ENCODE data around the gene NBEAL2. TPM values are rescaled to one million over a fixed set of nuclear protein-coding genes. Genes with fewer than 3 reads are reported as not detected.

Gene NBEAL2
- total and polyA plus RNA-seq, 10 of the 15 experiments (the other 5 are each of a cell fraction or from before 2014, with no cell fraction given): 0.07 to 127 (median 29.4) TPM

GRCh38 chr3:46931631-46932331, 47.7 kb upstream of the NBEAL2 start:
- ChIA-PET RAD21 (ENCODE audit: unreplicated experiment) (interaction anchor here (0.6 to 5.3 kb wide), 7 partner anchors 13 to 66 kb away, joined by 3 to 48 read pairs (median 4); partner anchors contain the start of gene NBEAL2), SMC1A (ENCODE audit: uncharacterized antibody, unreplicated experiment) (interaction anchor here (1.1 to 17.5 kb wide), 7 partner anchors 10 to 113 kb away, joined by 3 to 298 read pairs (median 8); partner anchors contain the start of genes CCDC12 and NBEAL2), CTCF (interaction anchor here (1.2 to 7.2 kb wide), 6 partner anchors 15 to 43 kb away, joined by 3 to 27 read pairs (median 4); no protein-coding TSS in a partner anchor), POLR2A (interaction anchor here (0.5 to 12.6 kb wide), 13 partner anchors 11 to 85 kb away, joined by 3 to 163 read pairs (median 4); partner anchors contain the start of gene NBEAL2)
- ATAC-seq (peak; percentile 47), FAIRE-seq (peak; percentile 27), DNase-seq (ENCODE audit: low read depth, low spot score) (peak; percentile 57)
- in situ Hi-C loops (cut with MboI): no loop called here
- peak; percentile 53; the same call in 1 of the 2 replicates for TF ChIP-seq NFIC (IDR thresholded peaks at IDR 0.05; ENCODE audit: low read depth, low read length)
- TF ChIP-seq NBN (IDR thresholded peaks at IDR 0.05): 0 out of 2 replicates have a peak, but pooled peaks have one; percentile 38
- 0 out of 2 replicates have a peak, but pooled peaks have one; percentile 8 for TF ChIP-seq PKNOX1 (IDR thresholded peaks at IDR 0.05)
- no peak for TF ChIP-seq MAX (IDR thresholded peaks at IDR 0.05; ENCODE audit: low read depth, low read length)
- TF ChIP-seq SP1 (IDR thresholded peaks at IDR 0.05; ENCODE audit: low read depth, low read length): peak; percentile 27
- TF ChIP-seq MEF2A (IDR thresholded peaks at IDR 0.05; ENCODE audit: insufficient read depth, low read depth, low read length): no peak
- no peak for TF ChIP-seq CHD4 (IDR thresholded peaks at IDR 0.05)
- TF ChIP-seq SUPT20H (IDR thresholded peaks at IDR 0.05; ENCODE audit: borderline replicate concordance, control insufficient read depth, low read depth, low read length): no peak
- TF ChIP-seq HCFC1 (IDR thresholded peaks at IDR 0.05; ENCODE audit: low read length): no peak
- no peak for TF ChIP-seq RFX5 (IDR thresholded peaks at IDR 0.05; ENCODE audit: low read depth, low read length)
- TF ChIP-seq IKZF1 (conservative IDR thresholded peaks at IDR 0.05): peak; percentile 47; the same call in 1 of the 2 replicates
- TF ChIP-seq PRDM15 (CRISPR knock-in tag; IDR thresholded peaks at IDR 0.05): no peak
- TF ChIP-seq SMAD5 (IDR thresholded peaks at IDR 0.05; ENCODE audit: low read depth): no peak
- TF ChIP-seq CBFB (IDR thresholded peaks at IDR 0.05; ENCODE audit: low read depth): 0 out of 2 replicates have a peak, but pooled peaks have one; percentile 15
- no peak for TF ChIP-seq BCL11A (IDR thresholded peaks at IDR 0.05; ENCODE audit: low read depth, low read length)
- TF ChIP-seq RUNX3 (IDR thresholded peaks at IDR 0.05; ENCODE audit: low read length): peak; percentile 76
- TF ChIP-seq SIN3A (IDR thresholded peaks at IDR 0.05; ENCODE audit: low read depth, low read length): no peak
- peak; percentile 71; the same call in 1 of the 2 replicates for TF ChIP-seq DPF2 (IDR thresholded peaks at IDR 0.05)
- no peak overlapping the region for H2AFZ ChIP-seq (ENCODE audit: control insufficient read depth, low read depth, low read length)
- 38% methylated on average over 6 of the region's 6 CpGs for WGBS (ENCODE audit: insufficient coverage, insufficient replicate concordance, low lambda C conversion rate, missing lambda C conversion rate)
- peaks cover 65% of the 10 kb centered on the region for H3K4me1 ChIP-seq (ENCODE audit: control insufficient read depth, insufficient read depth, low read length)
- no TSS peak for BruUV-seq (replicated peaks)
- H3K4me3 ChIP-seq: peak overlapping the region; percentile 38
- peaks cover 14% of the 10 kb centered on the region for H3K9me3 ChIP-seq (replicated peaks; ENCODE audit: control insufficient read depth, insufficient read depth, low read length)
- peaks cover 16 to 36% of the 10 kb centered on the region in 2 experiments for H3K36me3 ChIP-seq (ENCODE audit: control insufficient read depth in 2 of 2, insufficient read depth in 2 of 2, low read length in 1 of 2)
- H4K20me1 ChIP-seq (ENCODE audit: control insufficient read depth, insufficient read depth): no peaks in the 10 kb centered on the region
- H3K9ac ChIP-seq (ENCODE audit: control insufficient read depth, insufficient read depth, low read length): peak overlapping the region; percentile 38; the same call in 1 of the 2 replicates
- no peaks in the 10 kb centered on the region for H3K27me3 ChIP-seq (replicated peaks in 1 of 2; ENCODE audit: control insufficient read depth in 2 of 2, insufficient read depth in 2 of 2, low read length in 1 of 2)
- H3K4me2 ChIP-seq (ENCODE audit: control insufficient read depth, insufficient read depth): peak overlapping the region; percentile 60
- peaks cover 58% of the 10 kb centered on the region for H3K79me2 ChIP-seq (ENCODE audit: control insufficient read depth, insufficient read depth, low read length)
- intact Hi-C loops (cut with micrococcal nuclease; ENCODE audit: unreplicated experiment): no loop called here
- H3K27ac ChIP-seq (ENCODE audit: control insufficient read depth, insufficient read depth): peak overlapping the region; percentile 94

Data from GM12878 (cell line).